ENCODE measurements around the gene RDH11.

DNA sequence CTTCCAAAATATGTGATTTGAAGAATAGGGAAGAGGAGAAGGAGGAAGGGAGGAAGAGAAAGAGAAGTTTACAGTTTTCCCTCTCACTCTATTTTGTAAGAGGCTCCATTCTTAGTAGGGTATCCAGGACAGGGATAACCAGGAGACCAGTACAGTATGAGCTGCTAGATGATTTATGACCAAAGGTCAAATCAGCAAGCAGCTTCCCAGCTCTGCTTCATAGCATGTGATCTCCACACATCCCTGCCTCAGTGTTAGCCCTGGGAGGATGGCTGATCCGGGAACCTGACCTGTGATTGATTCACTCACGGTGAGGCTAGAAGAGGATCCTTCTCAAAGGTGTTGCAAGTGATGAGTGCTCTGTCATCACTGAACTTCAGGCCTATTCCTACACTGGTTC lies 22.7 kb upstream of the RDH11 start:
- TF ChIP-seq, protein P1, sequence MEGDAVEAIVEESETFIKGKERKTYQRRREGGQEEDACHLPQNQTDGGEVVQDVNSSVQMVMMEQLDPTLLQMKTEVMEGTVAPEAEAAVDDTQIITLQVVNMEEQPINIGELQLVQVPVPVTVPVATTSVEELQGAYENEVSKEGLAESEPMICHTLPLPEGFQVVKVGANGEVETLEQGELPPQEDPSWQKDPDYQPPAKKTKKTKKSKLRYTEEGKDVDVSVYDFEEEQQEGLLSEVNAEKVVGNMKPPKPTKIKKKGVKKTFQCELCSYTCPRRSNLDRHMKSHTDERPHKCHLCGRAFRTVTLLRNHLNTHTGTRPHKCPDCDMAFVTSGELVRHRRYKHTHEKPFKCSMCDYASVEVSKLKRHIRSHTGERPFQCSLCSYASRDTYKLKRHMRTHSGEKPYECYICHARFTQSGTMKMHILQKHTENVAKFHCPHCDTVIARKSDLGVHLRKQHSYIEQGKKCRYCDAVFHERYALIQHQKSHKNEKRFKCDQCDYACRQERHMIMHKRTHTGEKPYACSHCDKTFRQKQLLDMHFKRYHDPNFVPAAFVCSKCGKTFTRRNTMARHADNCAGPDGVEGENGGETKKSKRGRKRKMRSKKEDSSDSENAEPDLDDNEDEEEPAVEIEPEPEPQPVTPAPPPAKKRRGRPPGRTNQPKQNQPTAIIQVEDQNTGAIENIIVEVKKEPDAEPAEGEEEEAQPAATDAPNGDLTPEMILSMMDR (IDR thresholded peaks at IDR 0.05): no peak
- no peak for TF ChIP-seq POLR2A (IDR thresholded peaks at IDR 0.05)
- no peak for TF ChIP-seq POLR2AphosphoS5 (IDR thresholded peaks at IDR 0.05)

All from prostate gland (tissue), 2 donors.